Hepatocyte (in vitro differentiated cells): ENCODE data around the gene CPOX. TPM values are rescaled to one million over a fixed set of nuclear protein-coding genes. Genes with fewer than 3 reads are reported as not detected.
A peak's percentile ranks its signal among the peaks of the same experiment; 100 is the strongest.

Experiments used
- DNase-seq: peaks from one replicate; pipeline ENCODE4 v3.0.0-alpha.2; 2016; ENCODE audit warnings: low spot score
- H2AFZ ChIP-seq: fragments of 200-600 bp; sonication (generic); 2 replicates; pipeline ENCODE4 v1.6.0; 2016; ENCODE audit warnings: antibody characterized with exemption, mild to moderate bottlenecking
- H3K27ac ChIP-seq: fragments of 200-600 bp; sonication (generic); 2 replicates; pipeline ENCODE4 v1.5.1; 2016; ENCODE audit warnings: mild to moderate bottlenecking
- H3K27me3 ChIP-seq: fragments of 200-600 bp; sonication (generic); 2 replicates; pipeline ENCODE4 v1.6.1; 2016
- H3K36me3 ChIP-seq: fragments of 200-600 bp; sonication (generic); replicated peaks from 2 replicates; pipeline ENCODE4 v1.5.1; 2016; ENCODE audit warnings: low read depth; ENCODE audit not compliant: insufficient read depth
- H3K4me1 ChIP-seq: fragments of 200-600 bp; sonication (generic); 2 replicates; pipeline ENCODE4 v1.5.1; 2016; ENCODE audit warnings: mild to moderate bottlenecking, moderate library complexity; ENCODE audit not compliant: insufficient read depth
- H3K4me2 ChIP-seq: fragments of 200-600 bp; sonication (generic); 2 replicates; pipeline ENCODE4 v1.6.0; 2016
- H3K4me3 ChIP-seq: fragments of 200-600 bp; sonication (generic); 2 replicates; pipeline ENCODE4 v1.5.1; 2016; ENCODE audit warnings: mild to moderate bottlenecking
- H3K79me2 ChIP-seq: fragments of 200-600 bp; sonication (generic); 2 replicates; pipeline ENCODE4 v1.6.0; 2017; ENCODE audit warnings: mild to moderate bottlenecking
- H3K9me2 ChIP-seq: fragments of 200-600 bp; sonication (generic); replicated peaks from 2 replicates; pipeline ENCODE4 v1.6.0; 2017; ENCODE audit warnings: mild to moderate bottlenecking; ENCODE audit not compliant: insufficient read depth
- H3K9me3 ChIP-seq: fragments of 200-600 bp; sonication (generic); 2 replicates; pipeline ENCODE4 v1.5.1; 2016; ENCODE audit warnings: low read depth, mild to moderate bottlenecking
- H4K20me1 ChIP-seq: fragments of 200-600 bp; sonication (generic); 2 replicates; pipeline ENCODE4 v1.6.0; 2016; ENCODE audit warnings: mild to moderate bottlenecking; ENCODE audit not compliant: insufficient read depth, poor library complexity, severe bottlenecking
- EZH2 ChIP-seq: fragments of 200-600 bp; sonication (generic); IDR thresholded peaks from 2 replicates; pipeline ENCODE4 v1.6.1; 2016; ENCODE audit warnings: antibody characterized with exemption, mild to moderate bottlenecking, borderline replicate concordance
- EZH2phosphoT487 ChIP-seq: fragments of 200-600 bp; sonication (generic); IDR thresholded peaks from one replicate; pipeline ENCODE4 v1.6.1; 2018; ENCODE audit warnings: antibody characterized with exemption, mild to moderate bottlenecking, low read depth, moderate library complexity; ENCODE audit not compliant: unreplicated experiment, severe bottlenecking
- WGBS: methylation state at CpG from one replicate; pipeline ENCODE4 v1.1.6; 2016; ENCODE audit warnings: low lambda C conversion rate; ENCODE audit errors: missing lambda C conversion rate; 5-methylcytosine and 5-hydroxymethylcytosine counted together
- polyA plus RNA-seq: library from polyadenylated mRNA; unstranded; fragments of >200 nt; fragmentation: Nextera tagmentation; extraction: Ambion mirVana; gene quantifications from 2 replicates; pipeline ENCODE4 v1.2.1, GENCODE V29; 2016
- total RNA-seq: library from RNA; depleted of rRNA; stranded (reverse); fragments of >200 nt; gene quantifications from 2 replicates; pipeline ENCODE4 v1.2.3, GENCODE V29; 2014
- TF ChIP-seq, protein P1 (sequence below): fragments of 200-600 bp; sonication (generic); IDR thresholded peaks from 2 replicates; pipeline ENCODE4 v1.5.1; 2016; ENCODE audit warnings: antibody characterized with exemption, mild to moderate bottlenecking; ENCODE audit not compliant: poor library complexity

The CPOX gene
- total and polyA plus RNA-seq, 2 experiments from 2014 or later: 14.3 to 30.1 TPM

- Histone ChIP-seq H4K20me1 (no peaks in the 10 kb centered on the region), H3K79me2 (peaks cover 17% of the 10 kb centered on the region)
- TF ChIP-seq, protein P1, sequence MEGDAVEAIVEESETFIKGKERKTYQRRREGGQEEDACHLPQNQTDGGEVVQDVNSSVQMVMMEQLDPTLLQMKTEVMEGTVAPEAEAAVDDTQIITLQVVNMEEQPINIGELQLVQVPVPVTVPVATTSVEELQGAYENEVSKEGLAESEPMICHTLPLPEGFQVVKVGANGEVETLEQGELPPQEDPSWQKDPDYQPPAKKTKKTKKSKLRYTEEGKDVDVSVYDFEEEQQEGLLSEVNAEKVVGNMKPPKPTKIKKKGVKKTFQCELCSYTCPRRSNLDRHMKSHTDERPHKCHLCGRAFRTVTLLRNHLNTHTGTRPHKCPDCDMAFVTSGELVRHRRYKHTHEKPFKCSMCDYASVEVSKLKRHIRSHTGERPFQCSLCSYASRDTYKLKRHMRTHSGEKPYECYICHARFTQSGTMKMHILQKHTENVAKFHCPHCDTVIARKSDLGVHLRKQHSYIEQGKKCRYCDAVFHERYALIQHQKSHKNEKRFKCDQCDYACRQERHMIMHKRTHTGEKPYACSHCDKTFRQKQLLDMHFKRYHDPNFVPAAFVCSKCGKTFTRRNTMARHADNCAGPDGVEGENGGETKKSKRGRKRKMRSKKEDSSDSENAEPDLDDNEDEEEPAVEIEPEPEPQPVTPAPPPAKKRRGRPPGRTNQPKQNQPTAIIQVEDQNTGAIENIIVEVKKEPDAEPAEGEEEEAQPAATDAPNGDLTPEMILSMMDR: no peak
- TF ChIP-seq EZH2phosphoT487: no peak
- TF ChIP-seq EZH2: no peak
Measured at GRCh38 chr3:98596087-98596486, 2.7 kb upstream of the CPOX start.

DNA sequence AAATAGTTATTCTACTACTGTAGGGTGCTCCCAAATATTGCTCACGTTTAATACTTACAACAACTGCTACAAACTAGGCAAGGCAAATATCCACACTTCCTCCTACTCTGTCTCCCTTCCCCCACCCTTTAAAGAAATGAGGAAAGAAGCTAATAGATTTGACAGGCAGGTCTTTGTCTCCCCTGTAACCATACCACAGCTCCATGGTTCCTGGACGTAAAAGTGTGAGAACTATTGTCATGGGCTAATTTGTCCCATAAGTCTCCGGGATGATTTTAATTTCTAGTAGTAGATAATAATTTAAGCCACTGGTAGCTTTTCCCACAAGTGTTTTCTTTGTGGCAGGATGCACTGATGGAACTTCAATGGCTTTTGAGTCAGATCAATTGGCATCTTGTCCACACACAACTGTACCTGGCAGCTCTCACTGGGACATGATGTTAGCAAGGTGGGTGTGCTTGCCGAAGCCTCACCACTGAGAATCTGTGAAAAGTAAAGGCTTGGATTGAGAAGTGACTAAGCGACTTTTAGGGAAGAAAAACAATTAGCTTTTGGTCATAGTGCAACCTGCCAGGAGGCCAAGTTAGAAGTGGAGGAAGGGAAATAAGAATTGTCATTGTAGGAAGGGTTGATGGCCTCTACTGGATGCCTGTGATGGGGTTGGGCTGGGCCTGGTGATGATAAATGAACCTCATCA is 1.4 kb upstream of the CPOX start:
- H3K27ac ChIP-seq: no peak overlapping the region
- no peaks in the 10 kb centered on the region for H3K36me3 ChIP-seq
- peaks cover 6% of the 10 kb centered on the region for H3K4me1 ChIP-seq
- H3K4me3 ChIP-seq: no peak overlapping the region
- no peaks in the 10 kb centered on the region for H3K9me2 ChIP-seq
- H4K20me1 ChIP-seq: no peaks in the 10 kb centered on the region
- H2AFZ ChIP-seq: no peak overlapping the region
- H3K9me3 ChIP-seq: no peaks in the 10 kb centered on the region
- 87% methylated on average over 5 of the region's 5 CpGs for WGBS
- no peaks in the 10 kb centered on the region for H3K27me3 ChIP-seq
- TF ChIP-seq EZH2: no peak
- peaks cover 17% of the 10 kb centered on the region for H3K79me2 ChIP-seq
- no peak for DNase-seq
- no peak overlapping the region for H3K4me2 ChIP-seq

More at GRCh38 chr3:98596087-98596486, 2.7 kb upstream of the CPOX start:
- Histone ChIP-seq H3K4me1 (peaks cover 6% of the 10 kb centered on the region), H3K4me3 (no peak overlapping the region), H3K4me2 (no peak overlapping the region), H3K27ac (no peak overlapping the region), H3K9me3 (no peaks in the 10 kb centered on the region), H3K9me2 (no peaks in the 10 kb centered on the region), H2AFZ (no peak overlapping the region), H3K27me3 (no peaks in the 10 kb centered on the region), H3K36me3 (no peaks in the 10 kb centered on the region)
- no peak for DNase-seq

GRCh38 chr3:98592345-98592935 is 971 bp downstream of the CPOX start:
- H3K79me2 ChIP-seq: peaks cover 17% of the 10 kb centered on the region
- peak overlapping the region; percentile 95 for H3K4me2 ChIP-seq
- H3K4me3 ChIP-seq: peak overlapping the region; percentile 87
- H3K36me3 ChIP-seq: no peaks in the 10 kb centered on the region
- no peaks in the 10 kb centered on the region for H4K20me1 ChIP-seq
- H3K27ac ChIP-seq: no peak overlapping the region
- H3K9me2 ChIP-seq: no peaks in the 10 kb centered on the region
- H3K9me3 ChIP-seq: no peaks in the 10 kb centered on the region
- TF ChIP-seq EZH2 (no peak), EZH2phosphoT487 (no peak)
- TF ChIP-seq, protein P1: no peak
- peaks cover 6% of the 10 kb centered on the region for H3K4me1 ChIP-seq
- H3K27me3 ChIP-seq: no peaks in the 10 kb centered on the region
- H2AFZ ChIP-seq: peak overlapping the region; percentile 39
- 37% methylated on average over 11 of the region's 11 CpGs for WGBS
- DNase-seq: no peak

DNA sequence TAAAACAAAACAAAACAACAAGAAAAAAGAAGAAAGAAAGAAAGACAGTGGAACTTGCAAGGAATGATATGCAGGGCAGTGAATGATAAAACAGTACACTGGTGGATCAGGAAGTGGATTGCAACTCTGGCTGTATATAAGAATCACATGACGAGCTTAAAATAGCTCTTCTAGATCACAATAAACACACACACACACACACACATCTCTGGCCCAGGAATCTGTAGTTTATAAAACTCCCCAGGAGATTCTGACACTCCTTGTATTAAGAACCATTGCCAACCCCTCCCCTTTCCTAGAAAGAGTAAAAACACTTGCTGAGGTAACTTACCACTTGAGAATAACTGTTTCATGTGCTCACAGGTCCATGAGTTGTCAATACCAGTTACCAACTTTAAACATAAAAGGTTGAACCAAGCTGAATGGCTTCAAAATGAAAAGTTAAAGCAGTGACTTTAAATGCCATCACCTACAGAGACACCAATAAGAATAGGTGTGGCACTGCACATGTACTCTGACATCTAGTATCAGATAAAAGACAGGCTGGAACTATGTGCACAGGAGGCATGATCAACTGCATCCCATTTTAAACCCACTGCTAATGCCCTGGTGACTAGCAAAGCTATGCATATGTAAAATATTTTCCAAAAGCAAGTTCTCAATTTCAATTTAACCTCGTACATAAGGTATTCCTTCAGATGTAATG is 3.9 kb downstream of the CPOX start:
- H3K27ac ChIP-seq: no peak overlapping the region
- H2AFZ ChIP-seq: no peak overlapping the region
- no peaks in the 10 kb centered on the region for H3K9me2 ChIP-seq
- H3K9me3 ChIP-seq: no peaks in the 10 kb centered on the region
- no peaks in the 10 kb centered on the region for H3K36me3 ChIP-seq
- peaks cover 17% of the 10 kb centered on the region for H3K79me2 ChIP-seq
- no peak overlapping the region for H3K4me2 ChIP-seq
- H3K27me3 ChIP-seq: no peaks in the 10 kb centered on the region
- DNase-seq: no peak
- no peak overlapping the region for H3K4me3 ChIP-seq
- H3K4me1 ChIP-seq: peaks cover 6% of the 10 kb centered on the region
- H4K20me1 ChIP-seq: no peaks in the 10 kb centered on the region
- WGBS: 90% methylated on average over 2 of the region's 2 CpGs
- TF ChIP-seq, protein P1: no peak
- no peak for TF ChIP-seq EZH2phosphoT487
- TF ChIP-seq EZH2: no peak
